CD4-positive, alpha-beta T cell treated with Interferon alpha-2 for 1 hour (primary cell): Measurements from ENCODE around the gene LBX2.
A peak's percentile ranks its signal among the peaks of the same experiment; 100 is the strongest.
"Not testable (repeated sequence)": the region's sequence is repeated elsewhere in the genome, so short reads cannot be mapped to it uniquely, and the experiment has no call there.

Experiments used
- DNase-seq, 2 donors: peaks; one replicate each; pipeline ENCODE4 v3.0.0-alpha.2; 2020 to 2022

The LBX2 gene

GRCh38 chr2:74503506-74504475 lies 4.4 kb upstream of the LBX2 start:
- no peak for DNase-seq

GRCh38 chr2:74502720-74503505 lies 3.5 kb upstream of the LBX2 start:
- DNase-seq, result peak; percentile 47 to 70

- DNase-seq, result no peak
Measured at GRCh38 chr2:74502147-74502719, 2.8 kb upstream of the LBX2 start.

- no peak for DNase-seq
Measured at GRCh38 chr2:74501335-74502071, 2.1 kb upstream of the LBX2 start.

- DNase-seq, result no peak
Measured at GRCh38 chr2:74500578-74500946, 1.2 kb upstream of the LBX2 start.

GRCh38 chr2:74499940-74500577 lies 656 bp upstream of the LBX2 start:
- DNase-seq, result no peak

- DNase-seq, result peak in 1 of 2 donors; percentile 14
Measured at GRCh38 chr2:74498500-74499266, 720 bp downstream of the LBX2 start.

GRCh38 chr2:74497777-74498499 lies 1.5 kb downstream of the LBX2 start:
- DNase-seq, result peak in 1 of 2 donors; percentile 33

GRCh38 chr2:74496997-74497776 lies 2.2 kb downstream of the LBX2 start:
- DNase-seq, result no peak

- no peak for DNase-seq
Measured at GRCh38 chr2:74495440-74495839, 4.0 kb downstream of the LBX2 start.

GRCh38 chr2:74493546-74493945 lies 5.9 kb downstream of the LBX2 start:
- DNase-seq, result no peak

- no peak for DNase-seq
Measured at GRCh38 chr2:74491648-74492544, 7.5 kb downstream of the LBX2 start.

GRCh38 chr2:74489906-74490305 lies 9.5 kb downstream of the LBX2 start:
- no peak for DNase-seq

- no peak for DNase-seq
Measured at GRCh38 chr2:74488643-74489481, 10.5 kb downstream of the LBX2 start.

GRCh38 chr2:74486141-74486540 lies 13.3 kb downstream of the LBX2 start:
- DNase-seq, result no peak

GRCh38 chr2:74483675-74484164 lies 15.7 kb downstream of the LBX2 start:
- DNase-seq, result not testable (repeated sequence)

GRCh38 chr2:74482801-74483674 lies 16.4 kb downstream of the LBX2 start, which contains the start of the genes CCDC142 and TTC31:
Gene CCDC142, minus strand, starts transcription at chr2:74482998. Its CDS starts 161 bp downstream, at chr2:74482837.
Gene TTC31, plus strand, starts transcription at chr2:74483081. Its CDS starts 15 bp downstream, at chr2:74483096.
- DNase-seq, result peak; percentile 94 to 95
